Skin of body (tissue), 2 donors: ENCODE measurements around the gene RMDN3. TPM values are rescaled to one million over a fixed set of nuclear protein-coding genes. Genes with fewer than 3 reads are reported as not detected.

Experiments used
- DNase-seq: peaks from one replicate; lab custom pipeline; 2025; lab: John Stamatoyannopoulos, UW
- total RNA-seq: library from RNA; depleted of rRNA; stranded (reverse); fragments of >200 nt; gene quantifications from one replicate; pipeline ENCODE4 v1.2.3, GENCODE V29; 2014

RMDN3 gene
- total RNA-seq, 1 donor from 2014 or later: 16.6 TPM

GRCh38 chr15:40773496-40773895, 18.4 kb upstream of the RMDN3 start:
- DNase-seq: no peak

- DNase-seq: no peak
Observed at GRCh38 chr15:40772014-40772413, 17.0 kb upstream of the RMDN3 start.

GRCh38 chr15:40771242-40771641, 16.2 kb upstream of the RMDN3 start:
- DNase-seq: no peak

GRCh38 chr15:40770147-40770721, 15.2 kb upstream of the RMDN3 start:
- no peak for DNase-seq

GRCh38 chr15:40769274-40770146, 14.5 kb upstream of the RMDN3 start, which contains the start of gene C15orf62:
C15orf62 (plus strand) TSS chr15:40769980; CDS start chr15:40770496, 516 bp downstream.
- no peak for DNase-seq

GRCh38 chr15:40768521-40769273, 13.6 kb upstream of the RMDN3 start:
- DNase-seq: no peak

- DNase-seq: no peak
Observed at GRCh38 chr15:40767838-40768500, 12.9 kb upstream of the RMDN3 start.

GRCh38 chr15:40766906-40767837, 12.1 kb upstream of the RMDN3 start:
- no peak for DNase-seq

GRCh38 chr15:40766194-40766815, 11.3 kb upstream of the RMDN3 start:
- no peak for DNase-seq

GRCh38 chr15:40764629-40765103, 9.6 kb upstream of the RMDN3 start:
- DNase-seq: peak; percentile 51

- DNase-seq: peak; percentile 52
Observed at GRCh38 chr15:40763801-40764628, 9.0 kb upstream of the RMDN3 start, which contains the start of gene GCHFR. GCHFR (plus strand) TSS chr15:40764068; CDS start chr15:40764181, 113 bp downstream.

- DNase-seq: peak; percentile 57
Observed at GRCh38 chr15:40762919-40763800, 8.1 kb upstream of the RMDN3 start.

GRCh38 chr15:40759961-40760360, 4.9 kb upstream of the RMDN3 start:
- no peak for DNase-seq

GRCh38 chr15:40756938-40757337, 1.9 kb upstream of the RMDN3 start:
- DNase-seq: no peak

GRCh38 chr15:40755812-40756208, 756 bp upstream of the RMDN3 start:
- DNase-seq: no peak

GRCh38 chr15:40754574-40754882, 526 bp downstream of the RMDN3 start:
- no peak for DNase-seq

- DNase-seq: no peak
Observed at GRCh38 chr15:40751745-40752144, 3.3 kb downstream of the RMDN3 start.

GRCh38 chr15:40750885-40751284, 4.2 kb downstream of the RMDN3 start:
- DNase-seq: no peak
